Pericardium fibroblast (primary cell): ENCODE measurements around the gene RNF144B. TPM values are rescaled to one million over a fixed set of nuclear protein-coding genes. Genes with fewer than 3 reads are reported as not detected.

Experiments
- total RNA-seq: library from RNA; depleted of rRNA; stranded (reverse); fragments of >200 nt; gene quantifications from 2 replicates; pipeline ENCODE4 v1.2.3, GENCODE V29; 2015

Gene RNF144B
- total RNA-seq, result 0.12 and 0.68 TPM in 2 replicates

GRCh38 chr6:18387061-18387721 lies at the start of gene RNF144B:
TSS of gene RNF144B (plus strand) at chr6:18387350. CDS start at chr6:18399535, 12,185 bp downstream.

Other genes starting within 250 kb of the RNF144B start
- gene TPMT, start 232.3 kb upstream of the RNF144B start, total RNA-seq, result 4.9 and 6.8 TPM in 2 replicates
- gene KDM1B, start 231.9 kb upstream of the RNF144B start, total RNA-seq, result 5.6 and 19.7 TPM in 2 replicates
- gene DEK, start 122.8 kb upstream of the RNF144B start, total RNA-seq, result 44.0 and 44.6 TPM in 2 replicates